GM21717 (cell line): ENCODE measurements around the gene TMEM37.

Experiments
- ATAC-seq: cut with Tn5 transposase; IDR thresholded peaks from one replicate; pipeline ENCODE4 v1.9.1; 2021; ENCODE audit warnings: mild to moderate bottlenecking, moderate library complexity; ENCODE audit not compliant: unreplicated experiment

TMEM37 gene

DNA sequence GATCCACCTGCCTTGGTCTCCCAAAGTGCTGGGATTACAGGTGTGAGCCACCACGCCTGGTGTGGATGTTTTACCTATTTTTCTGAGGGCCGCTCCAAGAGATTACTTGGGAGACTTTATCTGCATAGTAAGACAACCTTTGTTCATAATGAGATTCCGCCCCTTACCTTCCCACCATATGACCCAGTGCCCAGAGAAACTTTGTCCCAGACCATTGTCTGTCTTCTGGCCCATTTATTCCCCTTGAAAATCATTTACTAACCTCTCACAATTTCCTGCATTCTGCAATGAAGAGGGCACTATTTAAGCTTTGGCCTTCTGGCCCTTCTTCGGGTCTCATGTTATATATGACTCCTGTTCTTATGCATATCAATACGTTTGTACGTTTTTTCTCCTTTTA is 13.7 kb upstream of the TMEM37 start:
- ATAC-seq, result no peak

DNA sequence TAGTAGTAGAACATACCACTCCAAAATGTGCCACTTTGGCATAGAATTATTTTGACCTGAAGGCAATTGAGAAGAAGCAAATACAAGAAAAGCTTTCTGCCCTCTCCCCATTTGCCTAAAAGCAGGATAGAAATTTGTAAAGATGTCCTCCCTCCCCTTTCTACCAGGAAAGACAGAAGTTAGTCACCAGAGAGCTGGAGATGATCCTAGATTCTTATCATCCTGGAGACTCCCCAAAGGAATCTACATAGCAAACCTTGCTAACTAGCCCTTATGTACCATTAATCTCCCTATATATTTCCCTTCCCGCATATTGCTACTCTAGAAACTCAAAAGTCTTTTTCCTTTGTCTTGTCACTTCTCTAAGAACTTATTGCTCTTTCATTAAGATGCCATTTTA is 12.6 kb upstream of the TMEM37 start:
- no peak for ATAC-seq

GRCh38 chr2:119419803-119420508 is 11.7 kb upstream of the TMEM37 start:
- no peak for ATAC-seq

GRCh38 chr2:119421304-119421703 is 10.3 kb upstream of the TMEM37 start:
- ATAC-seq, result no peak

- no peak for ATAC-seq
Observed at GRCh38 chr2:119421741-119422140, 9.9 kb upstream of the TMEM37 start.

GRCh38 chr2:119422360-119423107 is 9.1 kb upstream of the TMEM37 start:
- no peak for ATAC-seq

DNA sequence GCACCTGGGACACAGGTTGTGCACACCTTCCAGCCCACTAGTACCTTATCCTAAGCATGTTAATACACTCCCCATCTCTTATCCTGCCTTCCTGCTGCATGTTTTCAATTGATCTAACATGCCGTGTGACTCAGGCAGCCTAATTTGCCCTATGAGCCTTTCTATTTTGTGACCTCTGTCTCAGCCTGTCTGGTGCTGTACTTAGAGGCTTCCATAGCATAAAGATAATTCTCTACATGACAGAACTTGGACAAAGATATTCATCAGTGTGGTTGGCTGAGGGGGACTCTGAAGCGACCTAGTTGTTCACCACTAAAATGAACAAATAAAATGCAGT is 8.6 kb upstream of the TMEM37 start:
- ATAC-seq, result no peak

DNA sequence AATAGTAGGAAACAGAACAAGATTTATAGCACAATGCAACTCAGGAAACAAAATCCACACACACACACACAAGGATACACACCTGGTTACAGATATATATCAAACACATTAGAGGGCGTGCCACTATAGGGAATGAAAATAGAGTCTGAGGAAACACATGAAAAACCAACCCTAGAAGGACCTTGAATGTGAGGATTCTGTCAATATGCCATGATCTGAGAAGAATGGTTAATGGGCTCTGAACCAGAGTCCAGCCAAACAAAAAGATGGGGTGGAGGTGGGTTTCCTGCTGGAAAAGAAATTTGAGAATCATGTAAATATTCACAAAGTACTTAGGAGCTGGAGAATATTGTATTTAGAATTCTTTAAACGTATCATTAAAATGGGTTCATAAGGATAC is 7.8 kb upstream of the TMEM37 start:
- ATAC-seq, result no peak

DNA sequence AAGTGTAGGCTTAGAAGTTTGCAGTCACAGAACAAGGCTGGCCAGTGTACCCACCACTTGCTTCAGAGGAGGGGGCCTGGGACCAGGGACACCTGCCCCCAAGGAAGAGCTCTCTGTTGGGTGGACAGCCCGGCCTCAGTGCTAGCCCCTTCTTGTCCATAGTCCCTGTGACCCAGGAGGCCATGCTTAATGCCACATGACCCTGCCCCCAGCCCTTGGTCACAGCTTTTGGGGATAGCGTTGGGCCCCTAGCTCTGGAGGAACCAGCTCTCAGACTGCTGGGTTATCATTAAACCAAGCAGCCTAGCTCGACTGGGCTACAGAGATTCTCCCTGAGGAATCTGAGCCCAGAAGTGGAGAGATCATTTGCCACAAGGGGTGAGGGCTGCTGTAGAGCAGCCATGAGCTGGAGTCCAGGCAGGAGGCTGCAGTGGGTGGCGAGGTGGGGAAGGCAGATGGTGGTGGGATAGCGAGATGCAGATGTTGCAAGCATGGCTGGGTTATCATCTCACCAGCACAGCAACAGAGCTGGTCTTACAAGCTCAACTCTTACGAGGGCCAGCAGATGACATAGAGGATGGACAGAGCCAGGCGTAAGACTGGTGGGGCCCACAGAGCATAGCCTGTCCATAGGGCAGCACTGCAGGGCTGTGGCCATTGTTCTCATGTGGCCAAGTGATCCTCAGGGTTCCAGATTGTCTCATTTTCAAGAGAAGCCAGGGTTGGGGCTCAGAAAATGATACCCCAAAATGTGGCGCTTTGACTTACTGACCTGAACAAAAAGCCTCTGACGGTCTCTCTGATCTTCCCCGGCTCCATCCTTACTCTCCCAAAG is 7.2 kb upstream of the TMEM37 start:
- no peak for ATAC-seq

DNA sequence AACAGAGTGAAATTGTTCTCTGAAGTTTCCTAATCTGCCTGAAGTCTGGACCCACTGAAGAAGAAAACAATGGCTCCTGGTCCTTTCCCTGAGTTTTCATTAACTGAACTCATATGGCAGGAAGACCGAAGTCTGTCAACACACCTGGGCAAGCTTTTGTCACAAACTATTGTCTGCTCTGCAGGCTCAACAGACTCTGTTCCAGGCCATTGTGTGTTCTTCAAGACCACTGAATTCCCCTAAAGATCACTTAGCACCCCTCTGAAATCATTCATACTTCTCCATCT is 6.6 kb upstream of the TMEM37 start:
- no peak for ATAC-seq

GRCh38 chr2:119425620-119426395 is 5.8 kb upstream of the TMEM37 start:
- no peak for ATAC-seq

- no peak for ATAC-seq
Observed at GRCh38 chr2:119426396-119426675, 5.3 kb upstream of the TMEM37 start.

- no peak for ATAC-seq
Observed at GRCh38 chr2:119426801-119427395, 4.8 kb upstream of the TMEM37 start.

GRCh38 chr2:119427756-119428155 is 3.9 kb upstream of the TMEM37 start:
- ATAC-seq, result no peak

GRCh38 chr2:119428488-119429224 is 3.0 kb upstream of the TMEM37 start:
- no peak for ATAC-seq

DNA sequence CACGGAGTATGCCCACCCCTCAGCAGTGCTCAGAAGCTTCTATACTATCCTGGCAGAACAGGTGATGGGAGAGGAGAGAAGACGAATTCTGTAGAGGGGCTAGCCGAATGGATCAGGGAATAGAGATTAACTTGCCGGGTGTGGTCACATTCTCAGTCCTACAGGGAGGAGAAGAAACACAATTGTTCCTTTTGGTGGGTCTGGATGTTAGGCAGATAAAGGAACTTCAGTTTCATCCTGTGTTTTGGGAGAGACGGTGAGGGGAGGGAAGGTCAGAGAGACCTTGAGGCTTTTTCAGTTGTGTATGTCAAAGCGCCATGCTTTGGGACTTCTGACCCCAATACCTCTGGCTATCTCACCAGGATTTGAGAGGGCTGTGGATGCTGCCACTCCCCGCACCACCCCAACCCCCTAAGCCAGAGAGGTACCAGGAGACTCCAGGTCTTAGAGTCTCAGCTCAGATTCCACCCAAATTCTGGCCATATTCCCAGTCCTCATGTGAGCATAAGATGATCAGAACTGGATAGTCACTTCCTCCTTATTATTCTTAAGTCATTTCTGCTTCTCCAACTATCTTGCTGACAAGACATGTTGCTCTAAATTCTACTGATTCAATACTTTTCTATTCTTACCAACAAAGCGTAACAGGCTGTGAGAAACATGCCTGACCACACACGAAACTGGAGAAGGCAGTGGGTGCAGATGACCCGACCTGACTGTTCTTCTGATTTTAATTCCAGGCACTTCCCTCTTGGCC is 2.3 kb upstream of the TMEM37 start:
- no peak for ATAC-seq

DNA sequence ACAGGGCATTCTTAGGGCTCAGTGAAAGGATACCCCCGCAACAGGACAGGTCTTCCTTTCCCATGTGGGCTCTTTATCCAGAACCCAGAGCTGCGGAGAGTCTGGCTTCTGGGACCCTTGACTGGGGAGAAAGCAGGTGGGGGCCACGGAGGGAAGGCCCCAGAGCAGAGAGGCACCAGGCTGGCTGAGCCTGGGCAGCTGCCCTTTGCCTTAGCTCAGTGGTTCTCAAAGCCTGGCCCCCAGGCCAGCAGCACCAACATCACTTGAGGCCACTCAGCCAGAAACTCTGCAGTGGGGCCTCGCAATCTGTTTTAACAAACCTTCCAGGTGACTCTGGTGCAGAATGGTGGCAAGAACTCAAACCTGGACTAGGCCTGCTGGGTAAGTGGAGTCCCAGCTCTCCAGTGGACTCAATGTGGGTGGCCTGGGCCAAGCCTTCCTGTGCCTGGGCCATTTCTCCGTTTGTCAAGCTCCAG is 1.6 kb upstream of the TMEM37 start:
- ATAC-seq, result no peak

GRCh38 chr2:119431976-119432850 is 559 bp downstream of the TMEM37 start:
- ATAC-seq, result peak; percentile 7
